Urothelium cell line (cell line): ENCODE data around the gene ZMAT3.
A peak's percentile ranks its signal among the peaks of the same experiment; 100 is the strongest.
"Not testable (repeated sequence)": the region's sequence is repeated elsewhere in the genome, so short reads cannot be mapped to it uniquely, and the experiment has no call there.

Experiments
- DNase-seq: peaks from one replicate; pipeline ENCODE4 v3.0.0; 2011; ENCODE audit warnings: low spot score, mixed read lengths
- FAIRE-seq: peaks from 2 replicates; lab custom pipeline; 2011; peaks lifted over from hg19 to GRCh38; lab: Jason Lieb, UNC

Gene ZMAT3

GRCh38 chr3:179071323-179072099 is at the start of gene ZMAT3:
ZMAT3 (minus strand) TSS chr3:179071809; CDS start chr3:179067752, 4,057 bp downstream.
- FAIRE-seq (peak; percentile 84), DNase-seq (peak; percentile 93)

GRCh38 chr3:179116816-179117215 is 45.2 kb upstream of the ZMAT3 start:
- DNase-seq (no peak), FAIRE-seq (no peak)

- FAIRE-seq: not testable (repeated sequence)
These were observed 43.8 kb upstream of the ZMAT3 start for GRCh38 chr3:179115444-179115843.

GRCh38 chr3:179113903-179114302 is 42.3 kb upstream of the ZMAT3 start:
- FAIRE-seq (no peak), DNase-seq (no peak)

More at GRCh38 chr3:179115444-179115843, 43.8 kb upstream of the ZMAT3 start:
- DNase-seq: not testable (repeated sequence)

GRCh38 chr3:179108086-179108485 is 36.5 kb upstream of the ZMAT3 start:
- FAIRE-seq: no peak
- peak; percentile 5 for DNase-seq

- FAIRE-seq: no peak
- DNase-seq: no peak
These were observed 36.0 kb upstream of the ZMAT3 start for GRCh38 chr3:179107617-179108016.

- FAIRE-seq: no peak
- no peak for DNase-seq
These were observed 34.3 kb upstream of the ZMAT3 start for GRCh38 chr3:179105881-179106280.

GRCh38 chr3:179100652-179101051 is 29.0 kb upstream of the ZMAT3 start:
- FAIRE-seq (no peak), DNase-seq (no peak)

GRCh38 chr3:179098388-179099077 is 26.9 kb upstream of the ZMAT3 start:
- FAIRE-seq (no peak), DNase-seq (peak; percentile 33)

- FAIRE-seq: peak; percentile 46
- DNase-seq: no peak
These were observed 22.2 kb upstream of the ZMAT3 start for GRCh38 chr3:179093807-179094206.

GRCh38 chr3:179091113-179091512 is 19.5 kb upstream of the ZMAT3 start:
- no peak for FAIRE-seq
- no peak for DNase-seq

GRCh38 chr3:179088306-179088705 is 16.7 kb upstream of the ZMAT3 start:
- FAIRE-seq (no peak), DNase-seq (no peak)

GRCh38 chr3:179083977-179084376 is 12.4 kb upstream of the ZMAT3 start:
- DNase-seq (no peak), FAIRE-seq (no peak)

GRCh38 chr3:179082416-179082815 is 10.8 kb upstream of the ZMAT3 start:
- FAIRE-seq (no peak), DNase-seq (no peak)

GRCh38 chr3:179081885-179082284 is 10.3 kb upstream of the ZMAT3 start:
- FAIRE-seq (no peak), DNase-seq (no peak)

GRCh38 chr3:179079537-179079936 is 7.9 kb upstream of the ZMAT3 start:
- FAIRE-seq (no peak), DNase-seq (no peak)

- FAIRE-seq: no peak
- no peak for DNase-seq
These were observed 4.8 kb upstream of the ZMAT3 start for GRCh38 chr3:179076243-179077027.

- no peak for FAIRE-seq
- no peak for DNase-seq
These were observed 3.0 kb upstream of the ZMAT3 start for GRCh38 chr3:179074656-179075055.

GRCh38 chr3:179073816-179074215 is 2.2 kb upstream of the ZMAT3 start:
- FAIRE-seq: no peak

GRCh38 chr3:179072100-179072438 is 460 bp upstream of the ZMAT3 start:
- FAIRE-seq: no peak
- DNase-seq: peak; percentile 42

More at GRCh38 chr3:179073816-179074215, 2.2 kb upstream of the ZMAT3 start:
- no peak for DNase-seq

- no peak for FAIRE-seq
These were observed 634 bp downstream of the ZMAT3 start for GRCh38 chr3:179071027-179071322.

More at GRCh38 chr3:179071027-179071322, 634 bp downstream of the ZMAT3 start:
- no peak for DNase-seq
